OCI-LY3 (cell line): ENCODE results near the gene PRRT4.

ENCODE experiments used
- H2AFZ ChIP-seq: fragments of 200-600, 300-600 bp; shearing (Covaris generic); 2 replicates; pipeline ENCODE4 v1.6.0; 2014; ENCODE audit warnings: antibody characterized with exemption, low read depth, low read length
- H3K27ac ChIP-seq: fragments of 200-600, 300-600 bp; sonication (generic); 2 replicates; pipeline ENCODE4 v1.5.1; 2014; ENCODE audit warnings: mild to moderate bottlenecking, low read length, moderate library complexity, mixed read lengths
- H3K27me3 ChIP-seq: fragments of 200-600, 300-600 bp; sonication (generic); 2 replicates; pipeline ENCODE4 v1.6.1; 2014; ENCODE audit warnings: low read depth, low read length, mixed read lengths
- H3K36me3 ChIP-seq: fragments of 200-600, 300-600 bp; sonication (generic); replicated peaks from 2 replicates; pipeline ENCODE3; 2014; ENCODE audit warnings: low read depth, low read length, mixed read lengths
- H3K4me1 ChIP-seq: fragments of 300-600, 200-600 bp; sonication (generic); 2 replicates; pipeline ENCODE4 v1.6.1; 2014; ENCODE audit warnings: low read length, mixed read lengths
- H3K4me2 ChIP-seq: fragments of 200-600, 300-600 bp; sonication (generic); 2 replicates; pipeline ENCODE4 v1.6.1; 2014; ENCODE audit warnings: low read length, mixed read lengths
- H3K4me3 ChIP-seq: fragments of 300-600, 200-600 bp; sonication (generic); 2 replicates; pipeline ENCODE4 v1.5.1; 2014; ENCODE audit warnings: antibody characterized with exemption, mild to moderate bottlenecking, low read length, moderate library complexity
- H3K79me2 ChIP-seq: fragments of 300-600, 200-600 bp; shearing (Covaris generic); 2 replicates; pipeline ENCODE4 v1.6.1; 2014; ENCODE audit warnings: mild to moderate bottlenecking, low read length, mixed read lengths
- H3K9ac ChIP-seq: fragments of 300-600, 200-600 bp; shearing (Covaris generic); 2 replicates; pipeline ENCODE4 v1.6.0; 2014; ENCODE audit warnings: mild to moderate bottlenecking, low read length, moderate library complexity
- H3K9me3 ChIP-seq: fragments of 200-600, 300-600 bp; shearing (Covaris generic); 2 replicates; pipeline ENCODE4 v1.6.1; 2014; ENCODE audit warnings: low read length, mixed read lengths; ENCODE audit not compliant: insufficient read depth
- H4K20me1 ChIP-seq: fragments of 200-600, 300-600 bp; sonication (generic); 2 replicates; pipeline ENCODE4 v1.6.1; 2016; ENCODE audit warnings: low read length, mixed read lengths; ENCODE audit not compliant: insufficient read depth
- CTCF ChIP-seq: fragments of 200-600, 300-600 bp; sonication (generic); IDR thresholded peaks from 2 replicates; pipeline ENCODE4 v1.5.1; 2014; ENCODE audit warnings: antibody characterized with exemption, low read length, low read depth
- EZH2phosphoT487 ChIP-seq: fragments of 200-600 bp; shearing (Covaris generic); IDR thresholded peaks from 2 replicates; pipeline ENCODE4 v1.6.1; 2018; ENCODE audit warnings: antibody characterized with exemption, mixed run types, low read depth

The PRRT4 gene

GRCh38 chr7:128356546-128357216 lies 4.8 kb downstream of the PRRT4 start:
- H4K20me1 ChIP-seq = no peaks in the 10 kb centered on the region
- H3K27me3 ChIP-seq = peaks cover under 1% of the 10 kb centered on the region; the same call in 1 of the 2 replicates
- no peak for TF ChIP-seq CTCF
- no peak for TF ChIP-seq EZH2phosphoT487
- H3K4me3 ChIP-seq = no peak overlapping the region
- H3K27ac ChIP-seq = no peak overlapping the region
- no peaks in the 10 kb centered on the region for H3K9me3 ChIP-seq
- H3K4me2 ChIP-seq = no peak overlapping the region
- H2AFZ ChIP-seq = no peak overlapping the region
- no peaks in the 10 kb centered on the region for H3K4me1 ChIP-seq
- H3K79me2 ChIP-seq = no peaks in the 10 kb centered on the region
- H3K9ac ChIP-seq = no peak overlapping the region
- no peaks in the 10 kb centered on the region for H3K36me3 ChIP-seq

- no peaks in the 10 kb centered on the region for H3K27me3 ChIP-seq
Measured at GRCh38 chr7:128353610-128354009, 7.9 kb downstream of the PRRT4 start.

GRCh38 chr7:128353189-128353588 lies 8.3 kb downstream of the PRRT4 start:
- no peak overlapping the region for H3K4me2 ChIP-seq
- no peaks in the 10 kb centered on the region for H3K9me3 ChIP-seq
- no peak overlapping the region for H2AFZ ChIP-seq
- H3K36me3 ChIP-seq = no peaks in the 10 kb centered on the region
- no peaks in the 10 kb centered on the region for H3K79me2 ChIP-seq
- no peaks in the 10 kb centered on the region for H4K20me1 ChIP-seq
- no peak overlapping the region for H3K4me3 ChIP-seq
- H3K27ac ChIP-seq = no peak overlapping the region
- H3K27me3 ChIP-seq = 0 out of 2 replicates have a peak, but pooled peaks cover 4% of the 10 kb centered on the region
- H3K4me1 ChIP-seq = no peaks in the 10 kb centered on the region
- H3K9ac ChIP-seq = no peak overlapping the region
- TF ChIP-seq CTCF (no peak), EZH2phosphoT487 (no peak)

More at GRCh38 chr7:128353610-128354009, 7.9 kb downstream of the PRRT4 start:
- Histone ChIP-seq H3K9ac (no peak overlapping the region), H3K9me3 (no peaks in the 10 kb centered on the region), H3K4me2 (no peak overlapping the region), H3K79me2 (no peaks in the 10 kb centered on the region), H4K20me1 (no peaks in the 10 kb centered on the region), H3K4me3 (no peak overlapping the region), H3K4me1 (no peaks in the 10 kb centered on the region), H3K36me3 (no peaks in the 10 kb centered on the region), H3K27ac (no peak overlapping the region), H2AFZ (no peak overlapping the region)
- TF ChIP-seq CTCF (no peak), EZH2phosphoT487 (no peak)

- Histone ChIP-seq H3K36me3 (no peaks in the 10 kb centered on the region), H3K79me2 (no peaks in the 10 kb centered on the region), H3K9me3 (no peaks in the 10 kb centered on the region), H4K20me1 (no peaks in the 10 kb centered on the region), H3K27me3 (0 out of 2 replicates have a peak, but pooled peaks cover 4% of the 10 kb centered on the region), H2AFZ (no peak overlapping the region), H3K4me3 (no peak overlapping the region), H3K4me2 (no peak overlapping the region), H3K27ac (no peak overlapping the region), H3K4me1 (no peaks in the 10 kb centered on the region), H3K9ac (no peak overlapping the region)
- no peak for TF ChIP-seq CTCF
- TF ChIP-seq EZH2phosphoT487 = no peak
Measured at GRCh38 chr7:128352636-128353035, 8.9 kb downstream of the PRRT4 start.
